ENCODE data around the gene AIFM2. TPM values are rescaled to one million over a fixed set of nuclear protein-coding genes. Genes with fewer than 3 reads are reported as not detected.

The AIFM2 gene
- total and polyA plus RNA-seq, 2 donors (not counting 1 experiment from before 2014, with no cell fraction given): 11.1 to 15.5 TPM

DNA sequence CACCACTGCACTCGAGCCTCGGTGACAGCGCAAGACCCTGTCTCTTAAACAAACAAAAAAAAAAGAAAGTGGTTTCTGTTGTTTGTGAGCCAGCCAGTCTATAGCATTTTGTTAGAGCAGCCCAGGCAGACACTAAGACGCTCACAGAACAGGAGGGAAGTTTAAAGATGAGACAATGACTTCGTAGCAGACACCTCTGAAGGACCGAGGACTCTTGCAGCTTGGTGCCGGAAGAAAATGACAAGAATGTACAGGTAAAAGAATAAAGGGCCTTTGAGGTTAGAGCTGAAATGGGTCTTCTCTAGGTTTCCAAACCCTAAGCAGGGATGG is 40.3 kb downstream of the AIFM2 start:
- Histone ChIP-seq H3K4me1 (ENCODE audit: control insufficient read depth, extremely low read depth, insufficient read depth, low read length) (no peaks in the 10 kb centered on the region), H3K36me3 (ENCODE audit: control insufficient read depth, insufficient read depth, low read length) (no peaks in the 10 kb centered on the region), H3K79me2 (ENCODE audit: control insufficient read depth, insufficient read depth, low read length) (no peaks in the 10 kb centered on the region), H3K9me3 (ENCODE audit: control insufficient read depth, insufficient read depth, low read depth, low read length) (no peaks in the 10 kb centered on the region), H3K4me2 (ENCODE audit: extremely low read depth, insufficient read depth, low read length) (no peak overlapping the region), H3K27ac (ENCODE audit: insufficient read depth, low read length) (no peak overlapping the region), H3K4me3 (replicated peaks in 1 of 4; ENCODE audit: control extremely low read depth in 1 of 4, insufficient read depth in 1 of 4, low read depth in 3 of 4, low read length in 4 of 4) (no peak overlapping the region), H3K9ac (ENCODE audit: insufficient read depth, low read length) (no peak overlapping the region), H2AFZ (ENCODE audit: low read length) (no peak overlapping the region), H4K20me1 (ENCODE audit: control insufficient read depth, extremely low read depth, insufficient read depth, low read length) (no peaks in the 10 kb centered on the region), H3K27me3 (ENCODE audit: control insufficient read depth, insufficient read depth, low read length) (no peaks in the 10 kb centered on the region)
- no peak for DNase-seq (ENCODE audit: low read depth in 2 of 2)
- TF ChIP-seq EZH2 (IDR thresholded peaks at IDR 0.05; ENCODE audit: low read length, missing control alignments): no peak
- TF ChIP-seq, protein P1, sequence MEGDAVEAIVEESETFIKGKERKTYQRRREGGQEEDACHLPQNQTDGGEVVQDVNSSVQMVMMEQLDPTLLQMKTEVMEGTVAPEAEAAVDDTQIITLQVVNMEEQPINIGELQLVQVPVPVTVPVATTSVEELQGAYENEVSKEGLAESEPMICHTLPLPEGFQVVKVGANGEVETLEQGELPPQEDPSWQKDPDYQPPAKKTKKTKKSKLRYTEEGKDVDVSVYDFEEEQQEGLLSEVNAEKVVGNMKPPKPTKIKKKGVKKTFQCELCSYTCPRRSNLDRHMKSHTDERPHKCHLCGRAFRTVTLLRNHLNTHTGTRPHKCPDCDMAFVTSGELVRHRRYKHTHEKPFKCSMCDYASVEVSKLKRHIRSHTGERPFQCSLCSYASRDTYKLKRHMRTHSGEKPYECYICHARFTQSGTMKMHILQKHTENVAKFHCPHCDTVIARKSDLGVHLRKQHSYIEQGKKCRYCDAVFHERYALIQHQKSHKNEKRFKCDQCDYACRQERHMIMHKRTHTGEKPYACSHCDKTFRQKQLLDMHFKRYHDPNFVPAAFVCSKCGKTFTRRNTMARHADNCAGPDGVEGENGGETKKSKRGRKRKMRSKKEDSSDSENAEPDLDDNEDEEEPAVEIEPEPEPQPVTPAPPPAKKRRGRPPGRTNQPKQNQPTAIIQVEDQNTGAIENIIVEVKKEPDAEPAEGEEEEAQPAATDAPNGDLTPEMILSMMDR (conservative IDR thresholded peaks at IDR 0.05 in 1 of 2, IDR thresholded peaks at IDR 0.05 in 1 of 2; ENCODE audit: low read depth in 1 of 2, low read length in 2 of 2): no peak

DNA sequence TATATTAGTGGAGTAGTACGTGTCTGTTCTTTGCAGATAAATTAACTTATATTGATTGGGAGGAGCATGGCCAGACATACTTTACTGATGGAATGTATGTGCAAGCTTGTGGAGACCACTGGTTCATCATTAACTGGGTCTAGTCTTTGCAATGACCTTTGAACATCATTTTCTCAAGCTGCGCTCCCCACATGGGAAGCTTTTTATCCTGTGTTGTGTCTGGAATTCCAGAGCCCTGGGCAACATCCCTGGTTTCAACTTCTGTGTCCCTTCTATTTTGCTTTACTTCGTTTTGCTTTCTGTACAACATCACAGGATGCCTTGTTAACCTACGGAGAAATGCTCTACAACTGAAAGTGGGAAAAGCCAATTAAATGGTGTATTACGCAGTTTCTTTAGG is 41.7 kb downstream of the AIFM2 start:
- no peaks in the 10 kb centered on the region for H3K9me3 ChIP-seq (ENCODE audit: control insufficient read depth, insufficient read depth, low read depth, low read length)
- no peak for DNase-seq (ENCODE audit: low read depth in 2 of 2)
- H3K27me3 ChIP-seq (ENCODE audit: control insufficient read depth, insufficient read depth, low read length): no peaks in the 10 kb centered on the region
- no peak overlapping the region for H3K4me2 ChIP-seq (ENCODE audit: extremely low read depth, insufficient read depth, low read length)
- TF ChIP-seq EZH2 (IDR thresholded peaks at IDR 0.05; ENCODE audit: low read length, missing control alignments): no peak
- TF ChIP-seq, protein P1 (conservative IDR thresholded peaks at IDR 0.05 in 1 of 2, IDR thresholded peaks at IDR 0.05 in 1 of 2; ENCODE audit: low read depth in 1 of 2, low read length in 2 of 2): no peak
- no peak overlapping the region for H3K9ac ChIP-seq (ENCODE audit: insufficient read depth, low read length)
- H3K27ac ChIP-seq (ENCODE audit: insufficient read depth, low read length): no peak overlapping the region
- no peak overlapping the region for H2AFZ ChIP-seq (ENCODE audit: low read length)
- H3K79me2 ChIP-seq (ENCODE audit: control insufficient read depth, insufficient read depth, low read length): no peaks in the 10 kb centered on the region
- H3K4me1 ChIP-seq (ENCODE audit: control insufficient read depth, extremely low read depth, insufficient read depth, low read length): no peaks in the 10 kb centered on the region
- H3K4me3 ChIP-seq (replicated peaks in 1 of 4; ENCODE audit: control extremely low read depth in 1 of 4, insufficient read depth in 1 of 4, low read depth in 3 of 4, low read length in 4 of 4): no peak overlapping the region
- no peaks in the 10 kb centered on the region for H4K20me1 ChIP-seq (ENCODE audit: control insufficient read depth, extremely low read depth, insufficient read depth, low read length)
- H3K36me3 ChIP-seq (ENCODE audit: control insufficient read depth, insufficient read depth, low read length): no peaks in the 10 kb centered on the region

DNA sequence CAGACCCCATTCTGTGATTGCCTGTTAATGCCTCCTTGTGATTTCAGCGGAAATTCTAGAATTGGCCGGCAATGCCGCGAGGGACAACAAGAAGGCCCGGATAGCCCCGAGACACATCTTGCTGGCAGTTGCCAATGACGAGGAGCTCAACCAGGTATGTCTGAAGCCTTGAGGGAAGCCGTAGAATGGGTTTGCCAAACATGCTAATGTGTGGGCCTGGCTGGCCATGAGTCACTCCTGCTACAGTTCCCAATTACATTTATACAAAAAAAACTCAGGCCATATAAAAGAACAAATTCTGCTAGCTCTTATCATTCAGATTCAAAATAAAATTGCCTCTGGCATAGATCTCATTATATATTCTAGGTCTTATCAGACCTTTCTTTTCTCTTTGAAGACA is 42.6 kb downstream of the AIFM2 start:
- DNase-seq (ENCODE audit: low read depth in 2 of 2): peak in 1 of 2 donors; percentile 36
- TF ChIP-seq, protein P1 (conservative IDR thresholded peaks at IDR 0.05 in 1 of 2, IDR thresholded peaks at IDR 0.05 in 1 of 2; ENCODE audit: low read depth in 1 of 2, low read length in 2 of 2): no peak
- no peak for TF ChIP-seq EZH2 (IDR thresholded peaks at IDR 0.05; ENCODE audit: low read length, missing control alignments)
- no peak overlapping the region for H3K9ac ChIP-seq (ENCODE audit: insufficient read depth, low read length)
- H2AFZ ChIP-seq (ENCODE audit: low read length): no peak overlapping the region
- H3K4me2 ChIP-seq (ENCODE audit: extremely low read depth, insufficient read depth, low read length): no peak overlapping the region
- no peaks in the 10 kb centered on the region for H3K27me3 ChIP-seq (ENCODE audit: control insufficient read depth, insufficient read depth, low read length)
- H4K20me1 ChIP-seq (ENCODE audit: control insufficient read depth, extremely low read depth, insufficient read depth, low read length): no peaks in the 10 kb centered on the region
- H3K4me1 ChIP-seq (ENCODE audit: control insufficient read depth, extremely low read depth, insufficient read depth, low read length): no peaks in the 10 kb centered on the region
- no peaks in the 10 kb centered on the region for H3K79me2 ChIP-seq (ENCODE audit: control insufficient read depth, insufficient read depth, low read length)
- no peaks in the 10 kb centered on the region for H3K36me3 ChIP-seq (ENCODE audit: control insufficient read depth, insufficient read depth, low read length)
- no peak overlapping the region for H3K4me3 ChIP-seq (replicated peaks in 1 of 4; ENCODE audit: control extremely low read depth in 1 of 4, insufficient read depth in 1 of 4, low read depth in 3 of 4, low read length in 4 of 4)
- no peaks in the 10 kb centered on the region for H3K9me3 ChIP-seq (ENCODE audit: control insufficient read depth, insufficient read depth, low read depth, low read length)
- H3K27ac ChIP-seq (ENCODE audit: insufficient read depth, low read length): no peak overlapping the region
